Osteoblast (primary cell): ENCODE results near the gene KCTD13. TPM values are rescaled to one million over a fixed set of nuclear protein-coding genes. Genes with fewer than 3 reads are reported as not detected.

Experiments
- DNase-seq: peaks from one replicate; pipeline ENCODE4 v3.0.0; 2011; ENCODE audit warnings: low spot score, mixed read lengths; ENCODE audit not compliant: insufficient read length; ENCODE audit errors: missing footprints
- H2AFZ ChIP-seq: 2 replicates; pipeline ENCODE4 v1.6.0; 2011; ENCODE audit warnings: mild to moderate bottlenecking, low read length
- H3K27ac ChIP-seq: 2 replicates; pipeline ENCODE4 v1.5.1; 2011; ENCODE audit warnings: mild to moderate bottlenecking, low read depth, low read length, moderate library complexity
- H3K27me3 ChIP-seq: 2 replicates; pipeline ENCODE4 v1.6.0; 2012; ENCODE audit warnings: mild to moderate bottlenecking, control low read depth, inconsistent platforms, low read length, moderate library complexity; ENCODE audit not compliant: insufficient read depth
- H3K36me3 ChIP-seq: 2 replicates; pipeline ENCODE4 v1.5.1; 2011; ENCODE audit warnings: mild to moderate bottlenecking, low read length, control low read depth, moderate library complexity; ENCODE audit not compliant: insufficient read depth
- H3K4me1 ChIP-seq: 2 replicates; pipeline ENCODE4 v1.5.1; 2011; ENCODE audit warnings: mild to moderate bottlenecking, low read length, control low read depth, moderate library complexity; ENCODE audit not compliant: insufficient read depth
- H3K4me2 ChIP-seq: 2 replicates; pipeline ENCODE4 v1.6.0; 2011; ENCODE audit warnings: mild to moderate bottlenecking, low read length; ENCODE audit not compliant: insufficient read depth
- H3K4me3 ChIP-seq: fragments of 200-600 bp; sonication (generic); 3 replicates; pipeline ENCODE4 v1.5.1; 2012; ENCODE audit warnings: mild to moderate bottlenecking, low read length, inconsistent platforms; ENCODE audit not compliant: insufficient read depth
- H3K79me2 ChIP-seq: 2 replicates; pipeline ENCODE4 v1.6.0; 2012; ENCODE audit warnings: mild to moderate bottlenecking, low read length, control low read depth, inconsistent platforms; ENCODE audit not compliant: insufficient read depth
- H3K9me3 ChIP-seq: 2 replicates; pipeline ENCODE4 v1.5.1; 2011; ENCODE audit warnings: low read depth, low read length, control low read depth
- H4K20me1 ChIP-seq: 2 replicates; pipeline ENCODE4 v1.6.0; 2012; ENCODE audit warnings: mild to moderate bottlenecking, low read length, control low read depth; ENCODE audit not compliant: insufficient read depth
- total RNA-seq: library from RNA; depleted of rRNA; stranded (reverse); fragments of >200 nt; gene quantifications from 2 replicates; pipeline ENCODE4 v1.2.3, GENCODE V29; 2012
- TF ChIP-seq, protein P1 (sequence below): IDR thresholded peaks from 2 replicates; pipeline ENCODE4 v1.5.1; 2011; ENCODE audit warnings: mild to moderate bottlenecking, low read depth, low read length, moderate library complexity; ENCODE audit errors: extremely low read depth

Gene KCTD13
- total RNA-seq, 1 donor = 11.9 TPM

DNA sequence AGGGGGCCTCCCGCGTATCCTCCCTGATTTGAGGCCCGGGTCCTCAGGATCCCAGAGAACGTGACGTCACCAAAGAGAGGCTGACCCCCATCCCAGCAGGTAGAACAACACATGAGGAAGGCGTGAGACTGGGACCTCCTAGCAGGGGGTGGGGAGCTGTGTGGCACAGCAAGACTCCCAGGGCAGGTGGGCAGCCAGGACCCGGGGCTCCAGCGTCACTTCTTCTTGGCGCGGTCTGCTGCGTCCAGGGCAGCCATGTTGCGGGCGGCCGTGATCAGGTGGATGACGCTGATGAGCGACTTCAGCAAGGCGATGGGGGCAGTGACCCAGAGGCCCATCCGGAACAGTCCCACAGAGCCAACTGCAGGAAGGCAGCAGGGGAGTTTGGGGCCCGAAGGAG is 67.1 kb downstream of the KCTD13 start:
- no peak overlapping the region for H3K4me3 ChIP-seq

DNA sequence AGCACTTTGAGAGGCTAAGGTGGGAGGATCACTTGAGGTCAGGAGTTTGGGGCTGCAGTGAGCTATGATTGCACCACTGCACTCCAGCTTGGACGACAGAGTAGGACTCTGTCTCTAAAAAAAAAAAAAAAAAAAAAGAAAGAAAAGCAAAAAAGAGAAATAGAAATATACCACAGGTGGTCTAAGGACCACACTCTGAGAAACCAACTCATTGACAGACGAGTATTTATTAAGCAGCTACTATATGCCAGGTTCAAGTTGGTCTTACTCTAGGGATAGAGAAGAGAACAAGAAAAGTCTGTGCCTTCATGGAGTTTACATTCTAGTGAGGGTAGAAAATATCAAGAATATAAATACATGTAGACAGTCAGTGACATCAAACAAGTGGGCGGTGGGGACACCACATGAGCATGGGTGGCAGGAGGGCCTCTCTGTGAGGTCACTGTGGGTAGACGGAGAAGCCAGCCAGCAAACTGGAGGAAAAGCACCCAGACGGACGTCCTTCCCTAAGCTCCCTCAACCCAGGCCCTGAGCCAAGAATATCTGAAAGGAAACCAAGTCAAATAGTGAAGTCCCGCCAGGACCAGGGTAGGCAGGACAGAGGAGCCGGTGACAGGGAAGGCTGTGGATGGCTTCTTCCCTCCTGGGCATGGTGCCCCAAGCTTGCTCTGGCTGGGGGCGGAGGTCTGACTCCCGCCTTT is 67.7 kb downstream of the KCTD13 start:
- Histone ChIP-seq H3K4me1 (peaks cover 27% of the 10 kb centered on the region), H3K27me3 (no peaks in the 10 kb centered on the region), H3K4me3 (no peak overlapping the region), H3K9me3 (no peaks in the 10 kb centered on the region), H3K36me3 (peaks cover 18% of the 10 kb centered on the region), H3K79me2 (peaks cover 21% of the 10 kb centered on the region), H2AFZ (no peak overlapping the region), H3K27ac (no peak overlapping the region), H3K4me2 (no peak overlapping the region), H4K20me1 (peaks cover 6% of the 10 kb centered on the region)
- TF ChIP-seq, protein P1, sequence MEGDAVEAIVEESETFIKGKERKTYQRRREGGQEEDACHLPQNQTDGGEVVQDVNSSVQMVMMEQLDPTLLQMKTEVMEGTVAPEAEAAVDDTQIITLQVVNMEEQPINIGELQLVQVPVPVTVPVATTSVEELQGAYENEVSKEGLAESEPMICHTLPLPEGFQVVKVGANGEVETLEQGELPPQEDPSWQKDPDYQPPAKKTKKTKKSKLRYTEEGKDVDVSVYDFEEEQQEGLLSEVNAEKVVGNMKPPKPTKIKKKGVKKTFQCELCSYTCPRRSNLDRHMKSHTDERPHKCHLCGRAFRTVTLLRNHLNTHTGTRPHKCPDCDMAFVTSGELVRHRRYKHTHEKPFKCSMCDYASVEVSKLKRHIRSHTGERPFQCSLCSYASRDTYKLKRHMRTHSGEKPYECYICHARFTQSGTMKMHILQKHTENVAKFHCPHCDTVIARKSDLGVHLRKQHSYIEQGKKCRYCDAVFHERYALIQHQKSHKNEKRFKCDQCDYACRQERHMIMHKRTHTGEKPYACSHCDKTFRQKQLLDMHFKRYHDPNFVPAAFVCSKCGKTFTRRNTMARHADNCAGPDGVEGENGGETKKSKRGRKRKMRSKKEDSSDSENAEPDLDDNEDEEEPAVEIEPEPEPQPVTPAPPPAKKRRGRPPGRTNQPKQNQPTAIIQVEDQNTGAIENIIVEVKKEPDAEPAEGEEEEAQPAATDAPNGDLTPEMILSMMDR = no peak
- DNase-seq = peak; percentile 69

More for the DNA sequence above, 67.1 kb downstream of the KCTD13 start:
- Histone ChIP-seq H3K4me2 (no peak overlapping the region), H2AFZ (no peak overlapping the region), H3K27me3 (no peaks in the 10 kb centered on the region), H3K9me3 (no peaks in the 10 kb centered on the region), H3K36me3 (peaks cover 18% of the 10 kb centered on the region), H3K27ac (no peak overlapping the region), H4K20me1 (peaks cover 6% of the 10 kb centered on the region), H3K4me1 (peaks cover 31% of the 10 kb centered on the region), H3K79me2 (peaks cover 21% of the 10 kb centered on the region)
- TF ChIP-seq, protein P1 = no peak
- peak; percentile 8 for DNase-seq

DNA sequence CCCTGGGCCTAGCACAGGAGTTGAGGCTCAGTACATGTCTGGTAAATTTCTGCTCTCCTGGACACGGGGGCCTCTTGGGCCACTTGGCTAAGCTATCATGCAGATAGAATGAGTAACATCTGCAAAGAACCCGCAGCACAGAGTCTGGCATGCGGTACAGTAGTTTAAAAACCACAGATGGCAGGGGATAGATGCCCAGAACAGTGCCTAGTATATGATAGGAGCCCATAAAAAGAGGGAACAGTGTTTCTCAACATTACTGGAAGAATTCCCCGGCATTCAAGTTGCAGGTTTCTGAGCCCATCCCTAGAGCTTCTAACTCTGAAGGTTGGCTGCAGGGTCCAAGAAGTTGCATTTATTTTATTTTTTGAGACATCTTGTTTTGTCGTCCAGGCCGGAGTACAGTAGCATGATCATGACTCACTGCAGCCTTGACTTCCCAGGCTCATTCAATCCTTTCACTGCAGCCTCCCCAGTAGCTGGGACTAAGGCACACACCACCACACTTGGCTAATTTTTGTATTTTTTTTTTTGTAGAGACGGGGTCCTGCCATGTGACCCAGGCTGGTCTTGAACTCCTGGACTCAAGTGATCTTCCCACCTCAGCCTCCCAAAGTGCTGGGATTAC is 68.8 kb downstream of the KCTD13 start:
- peak overlapping the region; percentile 66 for H3K27ac ChIP-seq
- H3K79me2 ChIP-seq = peaks cover 13% of the 10 kb centered on the region
- DNase-seq = peak; percentile 89
- H3K4me2 ChIP-seq = peak overlapping the region; percentile 53
- no peaks in the 10 kb centered on the region for H3K27me3 ChIP-seq
- H3K4me1 ChIP-seq = peaks cover 25% of the 10 kb centered on the region
- peak overlapping the region; percentile 9 for H3K4me3 ChIP-seq
- H4K20me1 ChIP-seq = peaks cover 6% of the 10 kb centered on the region
- H3K36me3 ChIP-seq = peaks cover 18% of the 10 kb centered on the region
- no peak overlapping the region for H2AFZ ChIP-seq
- no peaks in the 10 kb centered on the region for H3K9me3 ChIP-seq
- TF ChIP-seq, protein P1 = no peak

Other genes starting within 250 kb of the KCTD13 start
- gene QPRT, start 247.0 kb downstream of the KCTD13 start, total RNA-seq = 18.0 and 19.5 TPM in 2 replicates
- gene C16orf54, start 180.2 kb downstream of the KCTD13 start, total RNA-seq = 0.59 and 0.72 TPM in 2 replicates
- gene ZG16, start 148.0 kb downstream of the KCTD13 start, total RNA-seq = not detected in 2 replicates
- 8.3 and 12.4 TPM in 2 replicates for gene KIF22, start 135.5 kb downstream of the KCTD13 start, total RNA-seq
- gene MAZ, start 119.7 kb downstream of the KCTD13 start, total RNA-seq = 221 and 267 TPM in 2 replicates
- 1.4 and 4.1 TPM in 2 replicates for gene PRRT2, start 114.0 kb downstream of the KCTD13 start, total RNA-seq
- gene PAGR1, start 110.1 kb downstream of the KCTD13 start, total RNA-seq = 16.8 and 19.9 TPM in 2 replicates
- gene MVP, start 105.8 kb downstream of the KCTD13 start, total RNA-seq = 273 and 274 TPM in 2 replicates
- 105 and 107 TPM in 2 replicates for gene CDIPT, start 63.0 kb downstream of the KCTD13 start, total RNA-seq
- 1.5 and 2.9 TPM in 2 replicates for gene SEZ6L2, start 26.7 kb downstream of the KCTD13 start, total RNA-seq
- gene ASPHD1, start 25.7 kb downstream of the KCTD13 start, total RNA-seq = 0.88 and 1.8 TPM in 2 replicates
- gene TMEM219, start 35.9 kb upstream of the KCTD13 start, total RNA-seq = 74.3 and 84.0 TPM in 2 replicates
- gene TAOK2, start 47.6 kb upstream of the KCTD13 start, total RNA-seq = 37.1 and 39.1 TPM in 2 replicates
- gene HIRIP3, start 69.4 kb upstream of the KCTD13 start, total RNA-seq = 3.5 and 5.8 TPM in 2 replicates
- gene INO80E, start 70.0 kb upstream of the KCTD13 start, total RNA-seq = 14.5 and 16.8 TPM in 2 replicates
- gene DOC2A, start 84.8 kb upstream of the KCTD13 start, total RNA-seq = not detected in 2 replicates
- gene C16orf92, start 97.0 kb upstream of the KCTD13 start, total RNA-seq = not detected in 2 replicates
- gene TLCD3B, start 105.0 kb upstream of the KCTD13 start, total RNA-seq = 0.36 TPM in 1 of 2 replicates, not detected in the other
- gene ALDOA, start 139.5 kb upstream of the KCTD13 start, total RNA-seq = 579 and 705 TPM in 2 replicates
- gene PPP4C, start 149.8 kb upstream of the KCTD13 start, total RNA-seq = 175 and 178 TPM in 2 replicates
- gene TBX6, start 165.7 kb upstream of the KCTD13 start, total RNA-seq = 0.29 and 0.36 TPM in 2 replicates
- 28.2 and 31.2 TPM in 2 replicates for gene YPEL3, start 170.0 kb upstream of the KCTD13 start, total RNA-seq
- 0.36 and 0.88 TPM in 2 replicates for gene GDPD3, start 187.3 kb upstream of the KCTD13 start, total RNA-seq
- 40.2 and 40.7 TPM in 2 replicates for gene MAPK3, start 197.0 kb upstream of the KCTD13 start, total RNA-seq